ENCODE data around the gene BIRC2.

DNA sequence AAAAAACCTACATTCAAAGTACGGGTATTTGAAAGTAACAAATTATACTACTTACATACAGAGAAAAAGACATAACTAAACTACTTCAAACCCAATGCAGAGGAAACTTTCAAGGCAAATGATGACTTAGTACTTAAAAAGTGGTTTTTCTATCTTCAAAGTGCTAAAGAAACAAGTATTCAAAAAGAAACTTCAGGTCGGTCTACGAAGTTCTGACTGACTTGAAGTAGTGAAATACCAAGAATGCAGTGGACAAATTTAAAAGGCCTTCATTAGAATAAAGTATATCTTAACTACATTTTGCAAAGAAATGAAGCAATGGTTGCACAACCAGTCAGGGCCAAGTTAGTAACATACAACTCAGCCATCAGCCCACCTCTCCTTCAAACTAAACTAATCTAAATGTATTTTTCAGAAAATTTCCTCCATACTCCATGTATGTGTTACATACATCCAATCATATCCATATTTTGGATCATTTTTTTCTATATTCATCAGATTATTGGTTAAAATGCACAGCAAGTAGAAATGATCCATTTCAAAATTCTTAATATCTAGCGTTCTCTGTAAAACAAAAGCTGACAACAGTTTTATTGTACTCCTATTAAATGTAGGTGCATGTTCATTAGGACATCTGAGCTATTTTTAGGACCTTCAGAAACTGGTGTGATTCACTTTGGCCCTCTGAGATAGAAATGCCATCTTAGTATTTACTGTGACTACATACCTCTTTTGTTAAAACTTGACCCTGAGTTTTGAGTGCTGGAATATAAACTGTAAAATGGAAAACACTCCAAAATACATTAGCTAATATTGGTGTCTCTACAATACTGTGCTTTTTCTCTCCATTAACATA, 49.9 kb downstream of the BIRC2 start:
- TF ChIP-seq L3MBTL2 (conservative IDR thresholded peaks at IDR 0.05) (no peak), NFRKB (IDR thresholded peaks at IDR 0.05) (no peak), FOXK2 (IDR thresholded peaks at IDR 0.05) (no peak), TARDBP (IDR thresholded peaks at IDR 0.05) (no peak), SUZ12 (IDR thresholded peaks at IDR 0.05) (no peak), BHLHE40 (IDR thresholded peaks at IDR 0.05; ENCODE audit: borderline replicate concordance) (no peak), ZNF384 (IDR thresholded peaks at IDR 0.05) (no peak), FOXM1 (IDR thresholded peaks at IDR 0.05; ENCODE audit: borderline replicate concordance) (no peak), LEF1 (IDR thresholded peaks at IDR 0.05; ENCODE audit: borderline replicate concordance) (no peak)
- TF ChIP-seq, protein P1, sequence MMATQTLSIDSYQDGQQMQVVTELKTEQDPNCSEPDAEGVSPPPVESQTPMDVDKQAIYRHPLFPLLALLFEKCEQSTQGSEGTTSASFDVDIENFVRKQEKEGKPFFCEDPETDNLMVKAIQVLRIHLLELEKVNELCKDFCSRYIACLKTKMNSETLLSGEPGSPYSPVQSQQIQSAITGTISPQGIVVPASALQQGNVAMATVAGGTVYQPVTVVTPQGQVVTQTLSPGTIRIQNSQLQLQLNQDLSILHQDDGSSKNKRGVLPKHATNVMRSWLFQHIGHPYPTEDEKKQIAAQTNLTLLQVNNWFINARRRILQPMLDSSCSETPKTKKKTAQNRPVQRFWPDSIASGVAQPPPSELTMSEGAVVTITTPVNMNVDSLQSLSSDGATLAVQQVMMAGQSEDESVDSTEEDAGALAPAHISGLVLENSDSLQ (IDR thresholded peaks at IDR 0.05): no peak

All from HEK293T (cell line).